ENCODE results near the gene ANKK1. TPM values are rescaled to one million over a fixed set of nuclear protein-coding genes. Genes with fewer than 3 reads are reported as not detected.

The ANKK1 gene
- total RNA-seq, 1 experiment from 2014 or later: 0.22 TPM

DNA sequence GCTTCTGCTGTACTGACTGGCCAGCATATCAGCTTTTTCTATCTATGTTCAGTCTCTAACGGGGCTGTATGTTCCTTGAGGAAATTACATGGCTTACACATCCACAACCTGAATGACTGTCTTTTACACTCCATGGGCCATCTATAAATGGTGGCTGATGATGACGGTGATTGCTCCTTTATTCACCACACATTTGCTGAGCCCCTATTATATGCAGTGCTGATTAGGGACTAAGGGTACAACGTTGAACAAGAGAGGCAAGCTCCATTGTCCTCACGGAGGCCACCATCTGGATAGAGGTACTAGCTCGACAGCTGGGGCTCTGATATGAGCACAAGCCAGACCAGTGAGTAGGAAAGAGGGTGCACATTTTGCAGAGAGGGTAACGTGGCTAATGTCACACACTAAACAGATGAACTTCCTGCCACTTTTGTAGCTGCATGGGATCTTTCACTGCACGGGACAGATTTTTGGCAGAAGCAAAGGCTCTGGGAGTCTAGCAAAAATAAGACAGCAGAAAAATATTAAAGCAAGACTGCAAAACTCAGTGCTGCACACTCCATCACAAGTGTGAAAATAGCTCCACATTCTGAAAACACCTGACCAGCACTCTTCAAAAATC is 57.0 kb downstream of the ANKK1 start:
- H3K9ac ChIP-seq (ENCODE audit: low read length): no peak overlapping the region
- CTCF ChIA-PET: no interaction called here
- DNase-seq (ENCODE audit: low read depth, low spot score) (no peak), ATAC-seq (no peak)
- no peaks in the 10 kb centered on the region for H3K36me3 ChIP-seq (ENCODE audit: control insufficient read depth in 1 of 2, insufficient read depth in 2 of 2, low read length in 2 of 2)
- no peaks in the 10 kb centered on the region for H4K20me1 ChIP-seq (ENCODE audit: insufficient read depth)
- no peak for TF ChIP-seq ELF1 (IDR thresholded peaks at IDR 0.05; ENCODE audit: borderline replicate concordance, low read depth)
- TF ChIP-seq ZNF274 (IDR thresholded peaks at IDR 0.05; ENCODE audit: low read depth, low read length): no peak
- TF ChIP-seq SRF (IDR thresholded peaks at IDR 0.05; ENCODE audit: low read depth): no peak
- no peak for TF ChIP-seq TCF7L2 (IDR thresholded peaks at IDR 0.05; ENCODE audit: borderline replicate concordance, extremely low read depth, insufficient read depth, insufficient read length)
- TF ChIP-seq RAD21 (IDR thresholded peaks at IDR 0.05; ENCODE audit: low read depth): no peak
- no peak for TF ChIP-seq SP1 (IDR thresholded peaks at IDR 0.05; ENCODE audit: low read depth)
- no peak for TF ChIP-seq MAX (IDR thresholded peaks at IDR 0.05)
- TF ChIP-seq EGR1 (IDR thresholded peaks at IDR 0.05; ENCODE audit: low read depth): no peak
- TF ChIP-seq CEBPB (IDR thresholded peaks at IDR 0.05; ENCODE audit: low read depth): no peak
- TF ChIP-seq FOSL1 (IDR thresholded peaks at IDR 0.05; ENCODE audit: low read depth): no peak
- no peak for TF ChIP-seq JUND (IDR thresholded peaks at IDR 0.05)
- TF ChIP-seq, protein P1, sequence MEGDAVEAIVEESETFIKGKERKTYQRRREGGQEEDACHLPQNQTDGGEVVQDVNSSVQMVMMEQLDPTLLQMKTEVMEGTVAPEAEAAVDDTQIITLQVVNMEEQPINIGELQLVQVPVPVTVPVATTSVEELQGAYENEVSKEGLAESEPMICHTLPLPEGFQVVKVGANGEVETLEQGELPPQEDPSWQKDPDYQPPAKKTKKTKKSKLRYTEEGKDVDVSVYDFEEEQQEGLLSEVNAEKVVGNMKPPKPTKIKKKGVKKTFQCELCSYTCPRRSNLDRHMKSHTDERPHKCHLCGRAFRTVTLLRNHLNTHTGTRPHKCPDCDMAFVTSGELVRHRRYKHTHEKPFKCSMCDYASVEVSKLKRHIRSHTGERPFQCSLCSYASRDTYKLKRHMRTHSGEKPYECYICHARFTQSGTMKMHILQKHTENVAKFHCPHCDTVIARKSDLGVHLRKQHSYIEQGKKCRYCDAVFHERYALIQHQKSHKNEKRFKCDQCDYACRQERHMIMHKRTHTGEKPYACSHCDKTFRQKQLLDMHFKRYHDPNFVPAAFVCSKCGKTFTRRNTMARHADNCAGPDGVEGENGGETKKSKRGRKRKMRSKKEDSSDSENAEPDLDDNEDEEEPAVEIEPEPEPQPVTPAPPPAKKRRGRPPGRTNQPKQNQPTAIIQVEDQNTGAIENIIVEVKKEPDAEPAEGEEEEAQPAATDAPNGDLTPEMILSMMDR (IDR thresholded peaks at IDR 0.05 in 2 of 3, conservative IDR thresholded peaks at IDR 0.05 in 1 of 3; ENCODE audit: borderline replicate concordance in 1 of 3, insufficient read depth in 1 of 3, low read depth in 2 of 3, low read length in 2 of 3): no peak
- no peak for TF ChIP-seq POLR2AphosphoS5 (IDR thresholded peaks at IDR 0.05; ENCODE audit: low read depth, low read length)
- TF ChIP-seq, protein P2, sequence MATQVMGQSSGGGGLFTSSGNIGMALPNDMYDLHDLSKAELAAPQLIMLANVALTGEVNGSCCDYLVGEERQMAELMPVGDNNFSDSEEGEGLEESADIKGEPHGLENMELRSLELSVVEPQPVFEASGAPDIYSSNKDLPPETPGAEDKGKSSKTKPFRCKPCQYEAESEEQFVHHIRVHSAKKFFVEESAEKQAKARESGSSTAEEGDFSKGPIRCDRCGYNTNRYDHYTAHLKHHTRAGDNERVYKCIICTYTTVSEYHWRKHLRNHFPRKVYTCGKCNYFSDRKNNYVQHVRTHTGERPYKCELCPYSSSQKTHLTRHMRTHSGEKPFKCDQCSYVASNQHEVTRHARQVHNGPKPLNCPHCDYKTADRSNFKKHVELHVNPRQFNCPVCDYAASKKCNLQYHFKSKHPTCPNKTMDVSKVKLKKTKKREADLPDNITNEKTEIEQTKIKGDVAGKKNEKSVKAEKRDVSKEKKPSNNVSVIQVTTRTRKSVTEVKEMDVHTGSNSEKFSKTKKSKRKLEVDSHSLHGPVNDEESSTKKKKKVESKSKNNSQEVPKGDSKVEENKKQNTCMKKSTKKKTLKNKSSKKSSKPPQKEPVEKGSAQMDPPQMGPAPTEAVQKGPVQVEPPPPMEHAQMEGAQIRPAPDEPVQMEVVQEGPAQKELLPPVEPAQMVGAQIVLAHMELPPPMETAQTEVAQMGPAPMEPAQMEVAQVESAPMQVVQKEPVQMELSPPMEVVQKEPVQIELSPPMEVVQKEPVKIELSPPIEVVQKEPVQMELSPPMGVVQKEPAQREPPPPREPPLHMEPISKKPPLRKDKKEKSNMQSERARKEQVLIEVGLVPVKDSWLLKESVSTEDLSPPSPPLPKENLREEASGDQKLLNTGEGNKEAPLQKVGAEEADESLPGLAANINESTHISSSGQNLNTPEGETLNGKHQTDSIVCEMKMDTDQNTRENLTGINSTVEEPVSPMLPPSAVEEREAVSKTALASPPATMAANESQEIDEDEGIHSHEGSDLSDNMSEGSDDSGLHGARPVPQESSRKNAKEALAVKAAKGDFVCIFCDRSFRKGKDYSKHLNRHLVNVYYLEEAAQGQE (IDR thresholded peaks at IDR 0.05; ENCODE audit: low read depth): no peak
- TF ChIP-seq EZH2phosphoT487 (IDR thresholded peaks at IDR 0.05; ENCODE audit: borderline replicate concordance): no peak
- TF ChIP-seq, protein P3, sequence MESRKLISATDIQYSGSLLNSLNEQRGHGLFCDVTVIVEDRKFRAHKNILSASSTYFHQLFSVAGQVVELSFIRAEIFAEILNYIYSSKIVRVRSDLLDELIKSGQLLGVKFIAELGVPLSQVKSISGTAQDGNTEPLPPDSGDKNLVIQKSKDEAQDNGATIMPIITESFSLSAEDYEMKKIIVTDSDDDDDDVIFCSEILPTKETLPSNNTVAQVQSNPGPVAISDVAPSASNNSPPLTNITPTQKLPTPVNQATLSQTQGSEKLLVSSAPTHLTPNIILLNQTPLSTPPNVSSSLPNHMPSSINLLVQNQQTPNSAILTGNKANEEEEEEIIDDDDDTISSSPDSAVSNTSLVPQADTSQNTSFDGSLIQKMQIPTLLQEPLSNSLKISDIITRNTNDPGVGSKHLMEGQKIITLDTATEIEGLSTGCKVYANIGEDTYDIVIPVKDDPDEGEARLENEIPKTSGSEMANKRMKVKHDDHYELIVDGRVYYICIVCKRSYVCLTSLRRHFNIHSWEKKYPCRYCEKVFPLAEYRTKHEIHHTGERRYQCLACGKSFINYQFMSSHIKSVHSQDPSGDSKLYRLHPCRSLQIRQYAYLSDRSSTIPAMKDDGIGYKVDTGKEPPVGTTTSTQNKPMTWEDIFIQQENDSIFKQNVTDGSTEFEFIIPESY (IDR thresholded peaks at IDR 0.05; ENCODE audit: extremely low read depth, insufficient replicate concordance, low read length): no peak
- TF ChIP-seq SIN3A (IDR thresholded peaks at IDR 0.05; ENCODE audit: low read depth): no peak
- H3K9me3 ChIP-seq (ENCODE audit: control insufficient read depth in 1 of 2, insufficient read depth in 1 of 2, low read depth in 1 of 2, low read length in 2 of 2): no peaks in the 10 kb centered on the region
- no peak overlapping the region for H3K27ac ChIP-seq (ENCODE audit: low read depth, low read length)
- H3K4me1 ChIP-seq (ENCODE audit: control insufficient read depth in 1 of 2, insufficient read depth in 2 of 2, low read length in 2 of 2): no peaks in the 10 kb centered on the region
- no peak overlapping the region for H3K4me3 ChIP-seq (replicated peaks in 1 of 2; ENCODE audit: low read depth in 1 of 2, low read length in 2 of 2)
- no peak overlapping the region for H3K4me2 ChIP-seq (ENCODE audit: low read length)
- RAD21 ChIA-PET (ENCODE audit: low non-redundant PET in 1 of 2, low total read pairs in 2 of 2, uncharacterized antibody in 2 of 2, unreplicated experiment in 2 of 2): no interaction called here
- POLR2A ChIA-PET: no interaction called here
- no peaks in the 10 kb centered on the region for H3K79me2 ChIP-seq (ENCODE audit: insufficient read depth, low read length)
- H3K9me2 ChIP-seq (ENCODE audit: insufficient read depth): no peaks in the 10 kb centered on the region
- no TSS peak for BruUV-seq (replicated peaks)
- no peak overlapping the region for H2AFZ ChIP-seq (ENCODE audit: low read depth, low read length, poor library complexity, severe bottlenecking)
- intact Hi-C loops (cut with micrococcal nuclease): no loop called here
- H3K27me3 ChIP-seq (ENCODE audit: insufficient read depth, low read length): peaks cover 58% of the 10 kb centered on the region

Measured in HCT116 (cell line).